Measurements from ENCODE around the gene EDN3.

EDN3 gene

GRCh38 chr20:59365611-59366285, 65.3 kb downstream of the EDN3 start:
- DNase-seq (ENCODE audit: low spot score), result no peak

GRCh38 chr20:59371431-59371830, 71.0 kb downstream of the EDN3 start:
- DNase-seq (ENCODE audit: low spot score), result no peak

GRCh38 chr20:59374261-59374660, 73.8 kb downstream of the EDN3 start:
- no peak for DNase-seq (ENCODE audit: low spot score)

- DNase-seq (ENCODE audit: low spot score), result no peak
Observed at GRCh38 chr20:59375541-59375940, 75.1 kb downstream of the EDN3 start.
